ENCODE data around the gene SMIM15.
"Not testable (repeated sequence)": the region's sequence is repeated elsewhere in the genome, so short reads cannot be mapped to it uniquely, and the experiment has no call there.

SMIM15 gene, protein sequence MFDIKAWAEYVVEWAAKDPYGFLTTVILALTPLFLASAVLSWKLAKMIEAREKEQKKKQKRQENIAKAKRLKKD

GRCh38 chr5:61162010-61162831 is at the start of gene SMIM15:
Gene SMIM15 (minus strand): TSS chr5:61162468. CDS start chr5:61160171, 2,297 bp downstream.
- DNase-seq (ENCODE audit: low read depth): peak; percentile 55
- H3K4me3 ChIP-seq (ENCODE audit: low read depth, low read length): peak within 1 kb of the TSS; percentile 82

DNA sequence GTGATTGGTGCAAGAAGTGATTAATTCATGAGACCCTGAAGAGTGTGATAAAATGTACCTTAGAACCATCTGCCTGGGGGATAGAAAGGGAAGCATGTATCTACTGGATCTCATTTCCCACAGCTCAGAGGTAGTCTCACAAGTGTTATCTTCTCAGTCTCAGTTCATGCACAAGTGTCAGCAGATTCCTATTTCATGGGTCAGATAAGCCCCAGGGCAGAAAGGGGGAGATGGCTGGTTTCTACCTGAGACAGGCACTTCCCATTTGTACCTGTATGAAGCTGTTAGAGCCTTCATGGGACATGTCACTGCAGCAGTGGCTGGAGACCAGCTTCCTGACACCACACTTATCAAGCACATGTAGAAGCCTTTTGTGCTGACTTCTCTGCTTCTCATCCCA is 45.6 kb upstream of the SMIM15 start:
- no peak for DNase-seq (ENCODE audit: low read depth)
- H3K4me3 ChIP-seq (ENCODE audit: low read depth, low read length): no peak overlapping the region

DNA sequence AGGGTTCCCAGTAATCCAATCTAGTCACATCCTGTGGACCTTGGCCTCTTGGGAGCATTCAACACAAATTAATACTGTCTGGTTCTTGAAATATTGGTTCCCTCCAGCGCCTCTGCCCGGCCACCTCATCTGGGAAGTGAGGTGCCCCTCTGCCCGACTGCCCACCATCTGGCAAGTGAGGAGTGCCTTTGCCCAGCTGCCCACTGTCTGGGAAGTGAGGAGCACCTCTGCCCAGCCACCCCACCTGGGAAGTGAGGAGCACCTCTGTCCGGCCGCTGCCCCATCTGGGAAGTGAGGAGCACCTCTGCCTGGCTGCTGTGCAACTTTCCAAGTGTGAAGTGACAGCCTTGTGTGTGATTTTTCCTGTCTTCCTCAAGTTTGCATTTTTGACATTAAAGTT is 42.7 kb upstream of the SMIM15 start:
- H3K4me3 ChIP-seq (ENCODE audit: low read depth, low read length): no peak overlapping the region
- no peak for DNase-seq (ENCODE audit: low read depth)

DNA sequence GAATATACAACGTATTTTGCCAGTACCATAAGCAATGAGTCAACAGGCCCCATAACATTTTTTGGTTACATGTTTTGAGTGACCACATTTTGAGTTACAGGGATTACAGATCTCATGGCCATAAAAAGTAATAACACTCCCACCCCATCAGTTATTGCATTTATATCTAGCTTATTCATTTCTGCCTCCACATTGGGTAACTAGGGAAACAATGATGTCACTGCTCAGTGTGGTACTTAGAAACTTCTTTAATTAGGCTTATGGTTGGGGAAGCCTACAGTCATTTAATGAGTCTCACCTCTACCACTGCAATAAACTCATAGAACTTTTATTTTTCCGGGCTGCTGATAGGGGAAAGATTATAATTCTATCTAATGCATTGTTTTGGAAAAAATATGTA is 39.9 kb upstream of the SMIM15 start:
- H3K4me3 ChIP-seq (ENCODE audit: low read depth, low read length): no peak overlapping the region
- no peak for DNase-seq (ENCODE audit: low read depth)

GRCh38 chr5:61200582-61201155 is 38.4 kb upstream of the SMIM15 start:
- H3K4me3 ChIP-seq (ENCODE audit: low read depth, low read length): no peak overlapping the region
- DNase-seq (ENCODE audit: low read depth): no peak

DNA sequence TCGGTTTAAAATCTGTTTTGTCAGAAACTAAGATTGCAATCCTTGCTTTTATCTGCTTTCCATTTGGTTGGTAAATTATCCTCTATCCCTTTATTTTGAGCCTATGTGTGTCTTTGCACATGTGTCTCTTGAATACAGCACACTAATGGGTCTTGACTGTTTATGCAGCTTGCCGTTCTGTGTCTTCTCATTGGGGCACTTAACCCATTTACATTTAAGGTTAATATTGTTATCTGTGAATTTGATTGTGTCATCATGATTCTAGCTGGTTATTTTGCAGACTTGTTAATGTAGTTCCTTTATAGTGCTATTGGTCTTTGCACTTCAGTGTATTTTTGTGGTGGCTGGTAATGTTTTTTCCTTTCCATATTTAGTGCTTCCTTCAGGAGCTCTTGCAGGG is 36.3 kb upstream of the SMIM15 start:
- no peak overlapping the region for H3K4me3 ChIP-seq (ENCODE audit: low read depth, low read length)
- DNase-seq (ENCODE audit: low read depth): no peak

DNA sequence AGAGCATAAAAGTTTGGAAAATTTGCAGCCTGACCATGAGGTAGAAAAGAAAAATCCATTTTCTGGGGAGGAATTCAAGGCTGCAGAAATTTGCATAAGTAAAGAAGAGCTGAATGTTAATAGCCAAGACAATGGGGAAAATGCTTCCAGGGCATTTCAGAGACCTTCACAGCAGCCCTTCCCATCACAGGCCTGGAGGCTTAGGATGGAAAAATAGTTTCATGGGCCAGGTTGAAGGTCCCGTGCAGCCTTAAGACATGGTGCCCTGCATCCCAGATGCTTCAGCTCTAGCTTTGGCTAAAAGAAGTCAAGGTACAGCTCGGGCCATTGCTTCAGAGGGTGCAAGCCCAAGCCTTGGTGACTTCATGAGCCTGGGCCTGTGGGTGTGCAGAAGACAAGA is 25.6 kb upstream of the SMIM15 start:
- not testable (repeated sequence) for DNase-seq (ENCODE audit: low read depth); H3K4me3 ChIP-seq (ENCODE audit: low read depth, low read length)

DNA sequence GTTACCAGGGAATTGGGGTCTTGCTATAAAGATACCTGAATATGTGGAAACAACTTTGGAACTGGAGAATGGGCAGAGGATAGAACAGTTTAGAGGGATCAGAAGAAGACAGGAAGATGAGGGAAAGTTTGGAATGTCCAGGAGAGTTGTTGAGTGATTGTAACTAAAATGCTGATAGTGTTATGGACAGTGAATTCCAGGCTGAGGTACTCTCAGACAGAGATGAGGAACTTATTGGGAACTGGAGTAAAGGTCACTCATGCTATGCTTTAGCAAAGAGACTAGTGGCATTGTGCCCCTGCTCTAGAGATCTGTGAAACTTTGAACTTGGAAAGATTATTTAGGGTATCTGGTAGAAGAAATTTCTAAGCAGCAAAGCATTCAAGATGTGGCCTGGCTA is 25.1 kb upstream of the SMIM15 start:
- H3K4me3 ChIP-seq (ENCODE audit: low read depth, low read length); DNase-seq (ENCODE audit: low read depth): not testable (repeated sequence)

DNA sequence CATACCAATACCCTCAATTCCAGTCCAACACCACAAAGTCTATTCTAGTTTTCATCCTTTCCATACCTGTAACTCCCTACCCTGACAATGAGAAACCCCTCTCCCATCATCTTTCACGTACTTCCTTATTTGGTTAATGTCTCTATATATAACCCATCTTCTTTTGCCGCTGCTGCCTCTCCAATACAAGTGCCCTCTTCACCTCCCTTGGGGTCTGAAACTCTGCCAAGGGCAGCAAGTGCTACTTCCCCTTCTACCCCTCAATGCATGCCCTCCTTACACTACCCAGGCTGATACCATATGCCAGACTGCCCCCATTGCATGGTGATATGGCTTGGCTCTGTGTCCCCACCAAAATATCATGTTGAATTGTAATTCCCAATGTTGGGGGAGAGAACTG is 24.4 kb upstream of the SMIM15 start:
- H3K4me3 ChIP-seq (ENCODE audit: low read depth, low read length): no peak overlapping the region
- DNase-seq (ENCODE audit: low read depth): no peak

- H3K4me3 ChIP-seq (ENCODE audit: low read depth, low read length): no peak overlapping the region
- DNase-seq (ENCODE audit: low read depth): no peak
These were observed 22.4 kb upstream of the SMIM15 start for GRCh38 chr5:61184708-61185107.

GRCh38 chr5:61183538-61183937 is 21.3 kb upstream of the SMIM15 start:
- no peak for DNase-seq (ENCODE audit: low read depth)
- no peak overlapping the region for H3K4me3 ChIP-seq (ENCODE audit: low read depth, low read length)

- DNase-seq (ENCODE audit: low read depth): no peak
- no peak overlapping the region for H3K4me3 ChIP-seq (ENCODE audit: low read depth, low read length)
These were observed 20.2 kb upstream of the SMIM15 start for GRCh38 chr5:61182449-61182848.

DNA sequence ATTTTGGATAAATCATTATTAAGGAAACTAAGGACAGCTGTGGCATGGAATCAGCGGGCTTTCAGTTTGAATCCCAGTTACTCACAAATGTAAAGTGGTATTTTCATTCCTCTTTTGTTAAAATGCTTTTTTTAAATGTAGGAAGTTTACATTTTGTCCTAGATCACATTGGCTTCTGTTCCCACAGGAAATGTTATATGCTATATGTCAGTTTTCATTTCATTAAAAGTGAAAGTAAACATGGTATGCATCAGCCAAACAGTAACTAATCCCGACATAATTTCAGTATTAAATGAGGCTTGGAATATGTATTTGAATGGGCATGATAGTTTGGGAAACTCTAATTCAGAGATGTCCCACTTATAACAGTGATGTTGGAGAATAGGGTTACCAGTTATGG is 18.6 kb upstream of the SMIM15 start:
- peak overlapping the region; percentile 3 for H3K4me3 ChIP-seq (ENCODE audit: low read depth, low read length)
- no peak for DNase-seq (ENCODE audit: low read depth)

- DNase-seq (ENCODE audit: low read depth): no peak
- H3K4me3 ChIP-seq (ENCODE audit: low read depth, low read length): no peak overlapping the region
These were observed 16.4 kb upstream of the SMIM15 start for GRCh38 chr5:61178702-61179101.

DNA sequence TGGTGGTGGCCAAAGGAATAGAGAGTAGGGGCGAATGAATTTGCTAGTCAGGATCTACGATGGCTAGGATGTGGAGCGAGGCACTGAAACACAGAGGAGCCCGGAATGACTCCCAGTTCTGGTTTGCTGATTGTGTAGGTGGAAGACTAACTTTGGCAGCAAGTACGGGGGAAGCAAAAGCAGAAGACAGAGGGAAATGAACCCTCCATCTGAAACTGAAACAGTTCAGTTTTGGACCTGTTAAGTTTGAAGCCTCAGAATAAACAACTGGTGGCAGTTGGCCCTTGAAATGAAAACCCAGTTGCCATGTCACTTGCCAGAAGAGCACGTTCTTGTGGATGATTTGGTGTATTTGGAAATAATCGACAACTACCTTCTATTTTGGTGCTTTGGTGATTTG is 15.4 kb upstream of the SMIM15 start:
- H3K4me3 ChIP-seq (ENCODE audit: low read depth, low read length): no peak overlapping the region
- DNase-seq (ENCODE audit: low read depth): no peak

DNA sequence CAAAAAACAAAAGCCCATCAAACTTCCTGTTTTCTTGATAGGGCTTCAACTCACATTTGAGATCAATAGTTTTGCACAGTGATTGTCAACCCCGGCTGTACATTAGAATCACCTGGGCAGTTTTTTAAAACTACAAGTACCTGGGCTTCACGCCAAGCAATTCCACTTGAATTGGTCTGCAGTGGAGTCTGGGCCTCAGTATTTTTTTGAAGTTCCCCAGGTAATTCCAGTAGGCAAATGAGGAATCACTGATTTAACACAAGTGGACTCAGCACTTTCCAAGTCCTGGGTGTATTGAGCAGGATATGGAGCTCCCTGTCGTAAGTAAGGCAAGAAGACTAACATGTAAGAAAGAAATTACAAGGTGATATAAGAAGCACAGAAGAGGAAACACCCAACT is 14.8 kb upstream of the SMIM15 start:
- no peak overlapping the region for H3K4me3 ChIP-seq (ENCODE audit: low read depth, low read length)
- DNase-seq (ENCODE audit: low read depth): no peak

- no peak for DNase-seq (ENCODE audit: low read depth)
- H3K4me3 ChIP-seq (ENCODE audit: low read depth, low read length): no peak overlapping the region
These were observed 14.4 kb upstream of the SMIM15 start for GRCh38 chr5:61176631-61177030.

GRCh38 chr5:61171479-61171878 is 9.2 kb upstream of the SMIM15 start:
- H3K4me3 ChIP-seq (ENCODE audit: low read depth, low read length): no peak overlapping the region
- no peak for DNase-seq (ENCODE audit: low read depth)

DNA sequence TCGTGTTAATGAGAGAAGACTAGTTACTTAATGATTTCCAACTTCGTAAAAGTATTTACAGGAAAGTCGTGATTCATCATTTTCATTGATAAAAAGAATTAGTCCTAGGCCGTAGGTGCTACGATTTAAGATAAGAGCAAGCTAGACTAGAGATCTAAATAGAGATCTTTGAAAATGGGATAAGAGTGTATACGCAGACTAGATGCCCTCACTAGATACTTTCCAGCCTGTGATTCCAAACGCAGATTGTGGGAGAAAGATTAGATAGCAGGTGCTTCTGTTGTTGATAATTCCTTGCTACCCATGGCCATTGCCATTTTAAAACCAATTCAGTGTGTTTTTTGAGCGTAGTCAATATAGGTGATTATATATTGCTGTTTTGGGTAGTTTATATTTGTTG is 6.7 kb upstream of the SMIM15 start:
- no peak overlapping the region for H3K4me3 ChIP-seq (ENCODE audit: low read depth, low read length)
- no peak for DNase-seq (ENCODE audit: low read depth)

GRCh38 chr5:61167382-61167781 is 5.1 kb upstream of the SMIM15 start:
- no peak for DNase-seq (ENCODE audit: low read depth)
- no peak overlapping the region for H3K4me3 ChIP-seq (ENCODE audit: low read depth, low read length)

DNA sequence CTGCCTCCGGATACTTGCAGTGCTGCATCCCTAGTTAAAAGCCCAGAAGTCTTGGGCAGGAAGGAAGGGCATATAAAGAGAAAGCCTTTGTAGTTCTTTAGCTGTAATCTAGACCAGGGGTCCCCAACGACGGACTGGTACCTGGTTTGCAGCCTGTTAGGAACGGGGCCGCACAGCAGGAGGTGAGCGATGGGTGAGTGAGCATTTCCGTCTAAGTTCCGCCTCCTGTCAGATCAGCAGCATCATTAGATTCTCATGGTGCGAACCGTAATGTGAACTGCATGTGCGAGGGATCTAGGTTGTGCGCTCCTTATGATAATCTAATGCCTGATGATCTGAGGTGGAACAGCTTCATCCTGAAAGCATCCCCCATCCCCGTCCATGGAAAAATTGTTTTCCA is 1.6 kb upstream of the SMIM15 start:
- H3K4me3 ChIP-seq (ENCODE audit: low read depth, low read length): no peak overlapping the region
- no peak for DNase-seq (ENCODE audit: low read depth)

All from skeletal muscle cell (primary cell).